MCF 10A (cell line): ENCODE results near the gene TUFT1. TPM values are rescaled to one million over a fixed set of nuclear protein-coding genes. Genes with fewer than 3 reads are reported as not detected.

Experiments
- BruUV-seq: library from RNA; stranded (reverse); fragments of 400-500 nt; replicated peaks from 2 replicates; lab custom pipeline; 2021; lab: Mats Ljungman, UMichigan
- CTCF ChIA-PET: fragments of 300-600 bp; sonication (Branson Sonifier 250); formaldehyde crosslinking; extraction: SDS; loops from one replicate; lab custom pipeline; 2021; ENCODE audit warnings: antibody characterized with exemption, inconsistent platforms; lab: Yijun Ruan, JAX
- POLR2A ChIA-PET: fragments of 300-600, 350-650 bp; sonication (Branson Sonifier 250); formaldehyde crosslinking; extraction: SDS; loops from one replicate; lab custom pipeline; 2020; ENCODE audit warnings: antibody characterized with exemption, inconsistent platforms; lab: Yijun Ruan, JAX
- DNase-seq: peaks from one replicate; pipeline ENCODE4 v3.0.0-alpha.2; 2018; ENCODE audit not compliant: unreplicated experiment
- H3K27ac Mint-ChIP-seq: one replicate; pipeline ENCODE4 v1.8.0; 2022; ENCODE audit warnings: mild to moderate bottlenecking, low read depth, mixed read lengths; ENCODE audit not compliant: unreplicated experiment
- H3K27me3 Mint-ChIP-seq: one replicate; pipeline ENCODE4 v1.8.0; 2022; ENCODE audit warnings: mixed read lengths; ENCODE audit not compliant: insufficient read depth, unreplicated experiment
- H3K36me3 Mint-ChIP-seq: one replicate; pipeline ENCODE4 v1.8.0; 2022; ENCODE audit warnings: mild to moderate bottlenecking, moderate library complexity, mixed read lengths; ENCODE audit not compliant: insufficient read depth, unreplicated experiment
- H3K4me1 Mint-ChIP-seq: one replicate; pipeline ENCODE4 v1.8.0; 2022; ENCODE audit warnings: mixed read lengths; ENCODE audit not compliant: insufficient read depth, unreplicated experiment
- H3K4me3 Mint-ChIP-seq: one replicate; pipeline ENCODE4 v1.8.0; 2022; ENCODE audit warnings: mild to moderate bottlenecking, moderate library complexity, mixed read lengths; ENCODE audit not compliant: unreplicated experiment
- H3K9me3 Mint-ChIP-seq: one replicate; pipeline ENCODE4 v1.8.0; 2022; ENCODE audit warnings: mixed read lengths; ENCODE audit not compliant: unreplicated experiment
- CTCF ChIP-seq: fragments of 200-600 bp; IDR thresholded peaks from one replicate; pipeline ENCODE4 v1.8.0; 2022; ENCODE audit warnings: antibody characterized with exemption, mild to moderate bottlenecking; ENCODE audit not compliant: unreplicated experiment
- intact Hi-C: fragments of 100-400 bp; cut with micrococcal nuclease; formaldehyde crosslinking; loops from 2 replicates; pipeline ENCODE4 v1.14.1; 2022
- total RNA-seq: library from RNA; stranded (reverse); gene quantifications from 2 replicates; pipeline ENCODE4 v1.2.3, GENCODE V29; 2022

Gene TUFT1
- total RNA-seq, 1 experiment from 2014 or later: 162 TPM

- no peak overlapping the region for H3K27ac Mint-ChIP-seq
- no peak for DNase-seq
- H3K27me3 Mint-ChIP-seq: peaks cover 16% of the 10 kb centered on the region
- H3K4me1 Mint-ChIP-seq: peaks cover 14% of the 10 kb centered on the region
- BruUV-seq: no TSS peak
- ChIA-PET POLR2A (interaction anchor here (0.8 to 1.2 kb wide), 3 partner anchors 13 to 34 kb away, joined by 3 to 5 read pairs (median 5); partner anchors contain the start of gene POGZ), CTCF (interaction anchor here (0.6 to 1.1 kb wide), 2 partner anchors 8 to 189 kb away, joined by 4 to 6 read pairs; no protein-coding TSS in a partner anchor)
- no peaks in the 10 kb centered on the region for H3K36me3 Mint-ChIP-seq
- no peaks in the 10 kb centered on the region for H3K9me3 Mint-ChIP-seq
- no peak overlapping the region for H3K4me3 Mint-ChIP-seq
- intact Hi-C loops: no loop called here
- no peak for TF ChIP-seq CTCF
These were observed 47.1 kb upstream of the TUFT1 start for GRCh38 chr1:151493042-151493441.

DNA sequence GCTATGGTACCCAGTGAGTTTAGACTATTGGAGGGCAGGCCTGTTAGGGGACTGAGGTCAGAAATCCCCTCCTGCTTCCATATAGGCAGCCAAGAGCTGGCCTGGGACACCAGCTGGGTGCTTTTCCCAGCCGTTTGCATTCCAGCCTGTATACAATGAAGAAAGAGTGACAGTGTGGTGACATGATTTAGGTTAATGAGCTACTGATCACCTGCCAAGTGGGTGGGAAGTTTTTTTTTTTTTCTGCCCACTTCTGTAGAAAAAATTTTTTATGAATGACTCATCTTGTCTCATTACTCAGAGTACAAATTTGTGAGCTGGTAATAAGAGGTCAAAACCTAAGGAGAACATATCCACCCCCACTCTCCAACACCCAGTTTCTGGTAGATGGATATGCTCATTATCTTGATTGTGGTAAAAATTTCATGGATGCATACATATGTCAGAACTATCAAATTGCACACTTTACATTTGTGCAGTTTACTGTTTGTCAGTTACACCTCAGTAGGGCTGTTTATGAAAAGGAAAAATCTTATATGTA, 45.3 kb upstream of the TUFT1 start:
- Mint-ChIP-seq H3K27ac (no peak overlapping the region), H3K36me3 (no peaks in the 10 kb centered on the region), H3K9me3 (no peaks in the 10 kb centered on the region), H3K27me3 (peaks cover 34% of the 10 kb centered on the region), H3K4me1 (peaks cover 14% of the 10 kb centered on the region), H3K4me3 (no peak overlapping the region)
- POLR2A ChIA-PET: interaction anchor here (0.6 to 1.9 kb wide), 13 partner anchors 15 to 353 kb away, joined by 3 to 10 read pairs (median 3); partner anchors contain the start of genes CGN, POGZ and TUFT1
- BruUV-seq: no TSS peak
- CTCF ChIA-PET: interaction anchor here (0.7 to 1.2 kb wide), 5 partner anchors 10 to 240 kb away, joined by 3 to 8 read pairs (median 3); no protein-coding TSS in a partner anchor
- no peak for TF ChIP-seq CTCF
- intact Hi-C loops: no loop called here
- peak; percentile 82 for DNase-seq

GRCh38 chr1:151495316-151495715, 44.8 kb upstream of the TUFT1 start:
- H3K4me3 Mint-ChIP-seq: no peak overlapping the region
- peaks cover 39% of the 10 kb centered on the region for H3K27me3 Mint-ChIP-seq
- ChIA-PET CTCF (interaction anchor here (0.9 to 1.2 kb wide), 3 partner anchors 10 to 239 kb away, joined by 3 to 8 read pairs (median 4); no protein-coding TSS in a partner anchor), POLR2A (interaction anchor here (0.7 to 1.9 kb wide), 7 partner anchors 16 to 353 kb away, joined by 3 to 10 read pairs (median 4); partner anchors contain the start of genes CGN, POGZ and TUFT1)
- intact Hi-C loops: no loop called here
- no peaks in the 10 kb centered on the region for H3K36me3 Mint-ChIP-seq
- no peak overlapping the region for H3K27ac Mint-ChIP-seq
- peaks cover 14% of the 10 kb centered on the region for H3K4me1 Mint-ChIP-seq
- DNase-seq: no peak
- TF ChIP-seq CTCF: no peak
- H3K9me3 Mint-ChIP-seq: no peaks in the 10 kb centered on the region
- no TSS peak for BruUV-seq

GRCh38 chr1:151499365-151499764, 40.7 kb upstream of the TUFT1 start:
- H3K9me3 Mint-ChIP-seq: no peaks in the 10 kb centered on the region
- H3K36me3 Mint-ChIP-seq: no peaks in the 10 kb centered on the region
- peaks cover 31% of the 10 kb centered on the region for H3K27me3 Mint-ChIP-seq
- no peak overlapping the region for H3K27ac Mint-ChIP-seq
- CTCF ChIA-PET: interaction anchor here (0.6 kb wide), 1 partner anchor 34 kb away, joined by 7 read pairs; no protein-coding TSS in a partner anchor
- peaks cover 14% of the 10 kb centered on the region for H3K4me1 Mint-ChIP-seq
- no peak for TF ChIP-seq CTCF
- H3K4me3 Mint-ChIP-seq: no peak overlapping the region
- DNase-seq: no peak
- POLR2A ChIA-PET: interaction anchor here (2.1 kb wide), 1 partner anchor 10 kb away, joined by 5 read pairs; no protein-coding TSS in a partner anchor
- intact Hi-C loops: no loop called here
- BruUV-seq: no TSS peak
